Measurements from ENCODE around the gene ARHGEF10L. TPM values are rescaled to one million over a fixed set of nuclear protein-coding genes. Genes with fewer than 3 reads are reported as not detected.

The ARHGEF10L gene
- polyA plus RNA-seq, 1 donor (not counting 4 experiments of a cell fraction or from before 2014, with no cell fraction given) = 2.4 TPM

- H2AFZ ChIP-seq (ENCODE audit: control insufficient read depth, low read length) = no peak overlapping the region
- no peaks in the 10 kb centered on the region for H3K27me3 ChIP-seq (ENCODE audit: control insufficient read depth, extremely low read depth, insufficient read depth, low read length)
- H3K9ac ChIP-seq (ENCODE audit: control insufficient read depth, extremely low read depth, insufficient read depth, low read length) = no peak overlapping the region
- H3K9me3 ChIP-seq (ENCODE audit: control insufficient read depth, low read depth, low read length) = no peaks in the 10 kb centered on the region
- H3K79me2 ChIP-seq (ENCODE audit: control insufficient read depth, insufficient read depth, low read length) = no peaks in the 10 kb centered on the region
- H3K9me1 ChIP-seq (ENCODE audit: control insufficient read depth, extremely low read depth, insufficient read depth, low read length) = no peaks in the 10 kb centered on the region
- no peak overlapping the region for H3K27ac ChIP-seq (ENCODE audit: control insufficient read depth, insufficient read depth, low read length)
- FAIRE-seq = no peak
- H3K36me3 ChIP-seq (ENCODE audit: control insufficient read depth in 2 of 2, extremely low read depth in 1 of 2, insufficient read depth in 2 of 2, low read length in 2 of 2) = no peaks in the 10 kb centered on the region
- H4K20me1 ChIP-seq (ENCODE audit: control insufficient read depth, extremely low read depth, insufficient read depth, low read length) = no peaks in the 10 kb centered on the region
- no peak overlapping the region for H3K4me2 ChIP-seq (ENCODE audit: control insufficient read depth, extremely low read depth, insufficient read depth, low read depth, low read length)
- dilution Hi-C loops (cut with MboI; ENCODE audit: extremely low pct_ligation_motif_present, low sequenced_read_pairs) = no loop called here
- no peak overlapping the region for H3K4me3 ChIP-seq (ENCODE audit: control insufficient read depth in 2 of 3, extremely low read depth in 1 of 3, insufficient read depth in 2 of 3, low read depth in 1 of 3, low read length in 3 of 3)
- no peak for DNase-seq (ENCODE audit: low read depth, low spot score)
- H3K4me1 ChIP-seq (ENCODE audit: control insufficient read depth, extremely low read depth, insufficient read depth, low read length) = no peaks in the 10 kb centered on the region
- no peak for TF ChIP-seq EZH2 (IDR thresholded peaks at IDR 0.05; ENCODE audit: low read length)
- TF ChIP-seq, protein P1, sequence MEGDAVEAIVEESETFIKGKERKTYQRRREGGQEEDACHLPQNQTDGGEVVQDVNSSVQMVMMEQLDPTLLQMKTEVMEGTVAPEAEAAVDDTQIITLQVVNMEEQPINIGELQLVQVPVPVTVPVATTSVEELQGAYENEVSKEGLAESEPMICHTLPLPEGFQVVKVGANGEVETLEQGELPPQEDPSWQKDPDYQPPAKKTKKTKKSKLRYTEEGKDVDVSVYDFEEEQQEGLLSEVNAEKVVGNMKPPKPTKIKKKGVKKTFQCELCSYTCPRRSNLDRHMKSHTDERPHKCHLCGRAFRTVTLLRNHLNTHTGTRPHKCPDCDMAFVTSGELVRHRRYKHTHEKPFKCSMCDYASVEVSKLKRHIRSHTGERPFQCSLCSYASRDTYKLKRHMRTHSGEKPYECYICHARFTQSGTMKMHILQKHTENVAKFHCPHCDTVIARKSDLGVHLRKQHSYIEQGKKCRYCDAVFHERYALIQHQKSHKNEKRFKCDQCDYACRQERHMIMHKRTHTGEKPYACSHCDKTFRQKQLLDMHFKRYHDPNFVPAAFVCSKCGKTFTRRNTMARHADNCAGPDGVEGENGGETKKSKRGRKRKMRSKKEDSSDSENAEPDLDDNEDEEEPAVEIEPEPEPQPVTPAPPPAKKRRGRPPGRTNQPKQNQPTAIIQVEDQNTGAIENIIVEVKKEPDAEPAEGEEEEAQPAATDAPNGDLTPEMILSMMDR (optimal IDR thresholded peaks at IDR 0.05 in 1 of 3, IDR thresholded peaks at IDR 0.05 in 1 of 3, conservative IDR thresholded peaks at IDR 0.05 in 1 of 3; ENCODE audit: extremely low read depth in 1 of 3, insufficient read depth in 2 of 3, low read length in 3 of 3) = no peak
Observed at GRCh38 chr1:17509363-17509762, 30.1 kb upstream of the ARHGEF10L start.

GRCh38 chr1:17510138-17510537 lies 29.4 kb upstream of the ARHGEF10L start:
- FAIRE-seq (no peak), DNase-seq (ENCODE audit: low read depth, low spot score) (no peak)
- Histone ChIP-seq H3K27ac (ENCODE audit: control insufficient read depth, insufficient read depth, low read length) (no peak overlapping the region), H4K20me1 (ENCODE audit: control insufficient read depth, extremely low read depth, insufficient read depth, low read length) (no peaks in the 10 kb centered on the region), H2AFZ (ENCODE audit: control insufficient read depth, low read length) (no peak overlapping the region), H3K9me1 (ENCODE audit: control insufficient read depth, extremely low read depth, insufficient read depth, low read length) (no peaks in the 10 kb centered on the region), H3K4me2 (ENCODE audit: control insufficient read depth, extremely low read depth, insufficient read depth, low read depth, low read length) (no peak overlapping the region), H3K27me3 (ENCODE audit: control insufficient read depth, extremely low read depth, insufficient read depth, low read length) (no peaks in the 10 kb centered on the region), H3K9me3 (ENCODE audit: control insufficient read depth, low read depth, low read length) (no peaks in the 10 kb centered on the region), H3K4me3 (ENCODE audit: control insufficient read depth in 2 of 3, extremely low read depth in 1 of 3, insufficient read depth in 2 of 3, low read depth in 1 of 3, low read length in 3 of 3) (no peak overlapping the region), H3K9ac (ENCODE audit: control insufficient read depth, extremely low read depth, insufficient read depth, low read length) (no peak overlapping the region), H3K4me1 (ENCODE audit: control insufficient read depth, extremely low read depth, insufficient read depth, low read length) (no peaks in the 10 kb centered on the region), H3K79me2 (ENCODE audit: control insufficient read depth, insufficient read depth, low read length) (no peaks in the 10 kb centered on the region), H3K36me3 (ENCODE audit: control insufficient read depth in 2 of 2, extremely low read depth in 1 of 2, insufficient read depth in 2 of 2, low read length in 2 of 2) (no peaks in the 10 kb centered on the region)
- dilution Hi-C loops (cut with MboI; ENCODE audit: extremely low pct_ligation_motif_present, low sequenced_read_pairs) = no loop called here
- TF ChIP-seq, protein P1 (optimal IDR thresholded peaks at IDR 0.05 in 1 of 3, IDR thresholded peaks at IDR 0.05 in 1 of 3, conservative IDR thresholded peaks at IDR 0.05 in 1 of 3; ENCODE audit: extremely low read depth in 1 of 3, insufficient read depth in 2 of 3, low read length in 3 of 3) = no peak
- no peak for TF ChIP-seq EZH2 (IDR thresholded peaks at IDR 0.05; ENCODE audit: low read length)

All from keratinocyte (primary cell).